ENCODE results near the gene CELSR2.

Gene CELSR2

DNA sequence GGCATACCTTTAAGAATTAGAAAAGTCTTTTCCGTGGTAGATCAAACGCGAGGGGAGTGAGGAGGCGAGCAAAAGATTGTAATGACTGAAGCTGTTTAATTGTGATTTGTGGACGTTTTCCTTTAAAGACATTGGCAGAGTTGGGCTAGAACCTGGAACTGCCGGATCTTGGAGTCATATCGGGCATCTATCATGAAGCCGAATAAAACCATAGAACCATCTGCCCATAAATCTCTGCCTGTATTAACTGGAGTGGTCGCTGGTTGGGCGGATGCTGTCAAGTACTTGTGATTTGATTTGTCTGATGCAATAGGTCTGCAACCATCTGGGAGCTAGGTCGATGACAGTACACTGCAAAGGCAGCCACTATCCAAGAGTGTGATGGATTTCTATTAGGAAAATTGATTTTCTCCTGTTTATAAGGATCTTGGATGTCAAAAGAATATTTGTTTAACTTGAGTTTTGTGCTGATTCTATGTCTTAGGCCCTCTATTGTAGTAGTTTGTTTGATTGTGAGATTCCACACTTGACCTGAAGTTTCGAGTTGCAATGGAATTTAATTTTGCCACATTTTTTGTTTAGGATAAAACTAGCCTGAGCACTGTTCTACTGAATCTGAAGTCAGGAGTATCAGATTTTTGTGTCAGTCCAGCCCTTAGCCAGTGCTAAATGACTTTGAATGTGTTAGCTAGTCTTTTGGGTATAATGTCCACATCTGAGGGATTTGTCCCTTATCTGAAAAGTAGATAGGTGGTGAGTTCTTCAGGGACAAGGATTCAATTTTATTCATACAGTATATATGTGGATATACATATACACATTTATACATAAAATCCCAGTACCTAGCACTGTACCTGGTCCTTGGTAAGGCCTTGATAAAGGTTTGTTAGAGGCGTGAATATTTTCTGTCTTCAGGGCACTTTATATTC is 34.4 kb upstream of the CELSR2 start (continued):
- TF ChIP-seq MYNN (tag by site-specific recombination; IDR thresholded peaks at IDR 0.05; ENCODE audit: borderline replicate concordance) (no peak), ZNF514 (tag by site-specific recombination; IDR thresholded peaks at IDR 0.05) (no peak), ZNF670 (tag by site-specific recombination; IDR thresholded peaks at IDR 0.05; ENCODE audit: low read depth) (no peak), ZBTB17 (tag by site-specific recombination; IDR thresholded peaks at IDR 0.05) (peak; percentile 95), ZNF335 (tag by site-specific recombination; conservative IDR thresholded peaks at IDR 0.05) (peak; percentile 45), GFI1B (tag by site-specific recombination; IDR thresholded peaks at IDR 0.05) (peak; percentile 98), TRIM28 (IDR thresholded peaks at IDR 0.05; ENCODE audit: borderline replicate concordance, low read length) (no peak), ZSCAN30 (tag by site-specific recombination; IDR thresholded peaks at IDR 0.05) (peak; percentile 97), ZNF174 (tag by site-specific recombination; IDR thresholded peaks at IDR 0.05) (no peak), SCRT1 (tag by site-specific recombination; IDR thresholded peaks at IDR 0.05; ENCODE audit: borderline replicate concordance) (no peak), ZBTB8A (tag by site-specific recombination; IDR thresholded peaks at IDR 0.05) (peak; percentile 54; the same call in 1 of the 2 replicates), KLF16 (tag by site-specific recombination; IDR thresholded peaks at IDR 0.05) (peak; percentile 67; the same call in 1 of the 2 replicates), ZNF600 (tag by site-specific recombination; IDR thresholded peaks at IDR 0.05) (peak; percentile 75), ZNF561 (tag by site-specific recombination; IDR thresholded peaks at IDR 0.05; ENCODE audit: borderline replicate concordance) (no peak; the same call in 1 of the 2 replicates), ZEB2 (tag by site-specific recombination; IDR thresholded peaks at IDR 0.05) (peak; percentile 95), ZNF660 (tag by site-specific recombination; IDR thresholded peaks at IDR 0.05) (peak; percentile 24), ZNF132 (tag by site-specific recombination; IDR thresholded peaks at IDR 0.05; ENCODE audit: borderline replicate concordance) (no peak), ZNF248 (tag by site-specific recombination; IDR thresholded peaks at IDR 0.05) (no peak), ZNF555 (tag by site-specific recombination; conservative IDR thresholded peaks at IDR 0.05) (no peak), ZNF76 (tag by site-specific recombination; IDR thresholded peaks at IDR 0.05; ENCODE audit: borderline replicate concordance, low read depth) (peak; percentile 47; the same call in 1 of the 2 replicates), ZNF140 (tag by site-specific recombination; IDR thresholded peaks at IDR 0.05) (no peak), ZNF214 (tag by site-specific recombination; IDR thresholded peaks at IDR 0.05; ENCODE audit: borderline replicate concordance) (no peak)
- TF ChIP-seq, protein P1, sequence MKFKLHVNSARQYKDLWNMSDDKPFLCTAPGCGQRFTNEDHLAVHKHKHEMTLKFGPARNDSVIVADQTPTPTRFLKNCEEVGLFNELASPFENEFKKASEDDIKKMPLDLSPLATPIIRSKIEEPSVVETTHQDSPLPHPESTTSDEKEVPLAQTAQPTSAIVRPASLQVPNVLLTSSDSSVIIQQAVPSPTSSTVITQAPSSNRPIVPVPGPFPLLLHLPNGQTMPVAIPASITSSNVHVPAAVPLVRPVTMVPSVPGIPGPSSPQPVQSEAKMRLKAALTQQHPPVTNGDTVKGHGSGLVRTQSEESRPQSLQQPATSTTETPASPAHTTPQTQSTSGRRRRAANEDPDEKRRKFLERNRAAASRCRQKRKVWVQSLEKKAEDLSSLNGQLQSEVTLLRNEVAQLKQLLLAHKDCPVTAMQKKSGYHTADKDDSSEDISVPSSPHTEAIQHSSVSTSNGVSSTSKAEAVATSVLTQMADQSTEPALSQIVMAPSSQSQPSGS (tag by site-specific recombination; IDR thresholded peaks at IDR 0.05; ENCODE audit: low read depth) = peak; percentile 74
- TF ChIP-seq, protein P2, sequence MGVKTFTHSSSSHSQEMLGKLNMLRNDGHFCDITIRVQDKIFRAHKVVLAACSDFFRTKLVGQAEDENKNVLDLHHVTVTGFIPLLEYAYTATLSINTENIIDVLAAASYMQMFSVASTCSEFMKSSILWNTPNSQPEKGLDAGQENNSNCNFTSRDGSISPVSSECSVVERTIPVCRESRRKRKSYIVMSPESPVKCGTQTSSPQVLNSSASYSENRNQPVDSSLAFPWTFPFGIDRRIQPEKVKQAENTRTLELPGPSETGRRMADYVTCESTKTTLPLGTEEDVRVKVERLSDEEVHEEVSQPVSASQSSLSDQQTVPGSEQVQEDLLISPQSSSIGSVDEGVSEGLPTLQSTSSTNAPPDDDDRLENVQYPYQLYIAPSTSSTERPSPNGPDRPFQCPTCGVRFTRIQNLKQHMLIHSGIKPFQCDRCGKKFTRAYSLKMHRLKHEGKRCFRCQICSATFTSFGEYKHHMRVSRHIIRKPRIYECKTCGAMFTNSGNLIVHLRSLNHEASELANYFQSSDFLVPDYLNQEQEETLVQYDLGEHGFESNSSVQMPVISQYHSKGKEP (tag by site-specific recombination; IDR thresholded peaks at IDR 0.05) = peak; percentile 49; the same call in 1 of the 2 replicates
- TF ChIP-seq, protein P3, sequence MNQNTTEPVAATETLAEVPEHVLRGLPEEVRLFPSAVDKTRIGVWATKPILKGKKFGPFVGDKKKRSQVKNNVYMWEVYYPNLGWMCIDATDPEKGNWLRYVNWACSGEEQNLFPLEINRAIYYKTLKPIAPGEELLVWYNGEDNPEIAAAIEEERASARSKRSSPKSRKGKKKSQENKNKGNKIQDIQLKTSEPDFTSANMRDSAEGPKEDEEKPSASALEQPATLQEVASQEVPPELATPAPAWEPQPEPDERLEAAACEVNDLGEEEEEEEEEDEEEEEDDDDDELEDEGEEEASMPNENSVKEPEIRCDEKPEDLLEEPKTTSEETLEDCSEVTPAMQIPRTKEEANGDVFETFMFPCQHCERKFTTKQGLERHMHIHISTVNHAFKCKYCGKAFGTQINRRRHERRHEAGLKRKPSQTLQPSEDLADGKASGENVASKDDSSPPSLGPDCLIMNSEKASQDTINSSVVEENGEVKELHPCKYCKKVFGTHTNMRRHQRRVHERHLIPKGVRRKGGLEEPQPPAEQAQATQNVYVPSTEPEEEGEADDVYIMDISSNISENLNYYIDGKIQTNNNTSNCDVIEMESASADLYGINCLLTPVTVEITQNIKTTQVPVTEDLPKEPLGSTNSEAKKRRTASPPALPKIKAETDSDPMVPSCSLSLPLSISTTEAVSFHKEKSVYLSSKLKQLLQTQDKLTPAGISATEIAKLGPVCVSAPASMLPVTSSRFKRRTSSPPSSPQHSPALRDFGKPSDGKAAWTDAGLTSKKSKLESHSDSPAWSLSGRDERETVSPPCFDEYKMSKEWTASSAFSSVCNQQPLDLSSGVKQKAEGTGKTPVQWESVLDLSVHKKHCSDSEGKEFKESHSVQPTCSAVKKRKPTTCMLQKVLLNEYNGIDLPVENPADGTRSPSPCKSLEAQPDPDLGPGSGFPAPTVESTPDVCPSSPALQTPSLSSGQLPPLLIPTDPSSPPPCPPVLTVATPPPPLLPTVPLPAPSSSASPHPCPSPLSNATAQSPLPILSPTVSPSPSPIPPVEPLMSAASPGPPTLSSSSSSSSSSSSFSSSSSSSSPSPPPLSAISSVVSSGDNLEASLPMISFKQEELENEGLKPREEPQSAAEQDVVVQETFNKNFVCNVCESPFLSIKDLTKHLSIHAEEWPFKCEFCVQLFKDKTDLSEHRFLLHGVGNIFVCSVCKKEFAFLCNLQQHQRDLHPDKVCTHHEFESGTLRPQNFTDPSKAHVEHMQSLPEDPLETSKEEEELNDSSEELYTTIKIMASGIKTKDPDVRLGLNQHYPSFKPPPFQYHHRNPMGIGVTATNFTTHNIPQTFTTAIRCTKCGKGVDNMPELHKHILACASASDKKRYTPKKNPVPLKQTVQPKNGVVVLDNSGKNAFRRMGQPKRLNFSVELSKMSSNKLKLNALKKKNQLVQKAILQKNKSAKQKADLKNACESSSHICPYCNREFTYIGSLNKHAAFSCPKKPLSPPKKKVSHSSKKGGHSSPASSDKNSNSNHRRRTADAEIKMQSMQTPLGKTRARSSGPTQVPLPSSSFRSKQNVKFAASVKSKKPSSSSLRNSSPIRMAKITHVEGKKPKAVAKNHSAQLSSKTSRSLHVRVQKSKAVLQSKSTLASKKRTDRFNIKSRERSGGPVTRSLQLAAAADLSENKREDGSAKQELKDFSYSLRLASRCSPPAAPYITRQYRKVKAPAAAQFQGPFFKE (tag by site-specific recombination; IDR thresholded peaks at IDR 0.05; ENCODE audit: borderline replicate concordance) = no peak
- TF ChIP-seq, protein P4, sequence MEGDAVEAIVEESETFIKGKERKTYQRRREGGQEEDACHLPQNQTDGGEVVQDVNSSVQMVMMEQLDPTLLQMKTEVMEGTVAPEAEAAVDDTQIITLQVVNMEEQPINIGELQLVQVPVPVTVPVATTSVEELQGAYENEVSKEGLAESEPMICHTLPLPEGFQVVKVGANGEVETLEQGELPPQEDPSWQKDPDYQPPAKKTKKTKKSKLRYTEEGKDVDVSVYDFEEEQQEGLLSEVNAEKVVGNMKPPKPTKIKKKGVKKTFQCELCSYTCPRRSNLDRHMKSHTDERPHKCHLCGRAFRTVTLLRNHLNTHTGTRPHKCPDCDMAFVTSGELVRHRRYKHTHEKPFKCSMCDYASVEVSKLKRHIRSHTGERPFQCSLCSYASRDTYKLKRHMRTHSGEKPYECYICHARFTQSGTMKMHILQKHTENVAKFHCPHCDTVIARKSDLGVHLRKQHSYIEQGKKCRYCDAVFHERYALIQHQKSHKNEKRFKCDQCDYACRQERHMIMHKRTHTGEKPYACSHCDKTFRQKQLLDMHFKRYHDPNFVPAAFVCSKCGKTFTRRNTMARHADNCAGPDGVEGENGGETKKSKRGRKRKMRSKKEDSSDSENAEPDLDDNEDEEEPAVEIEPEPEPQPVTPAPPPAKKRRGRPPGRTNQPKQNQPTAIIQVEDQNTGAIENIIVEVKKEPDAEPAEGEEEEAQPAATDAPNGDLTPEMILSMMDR (tag by site-specific recombination; IDR thresholded peaks at IDR 0.05) = no peak
- TF ChIP-seq, protein P5, sequence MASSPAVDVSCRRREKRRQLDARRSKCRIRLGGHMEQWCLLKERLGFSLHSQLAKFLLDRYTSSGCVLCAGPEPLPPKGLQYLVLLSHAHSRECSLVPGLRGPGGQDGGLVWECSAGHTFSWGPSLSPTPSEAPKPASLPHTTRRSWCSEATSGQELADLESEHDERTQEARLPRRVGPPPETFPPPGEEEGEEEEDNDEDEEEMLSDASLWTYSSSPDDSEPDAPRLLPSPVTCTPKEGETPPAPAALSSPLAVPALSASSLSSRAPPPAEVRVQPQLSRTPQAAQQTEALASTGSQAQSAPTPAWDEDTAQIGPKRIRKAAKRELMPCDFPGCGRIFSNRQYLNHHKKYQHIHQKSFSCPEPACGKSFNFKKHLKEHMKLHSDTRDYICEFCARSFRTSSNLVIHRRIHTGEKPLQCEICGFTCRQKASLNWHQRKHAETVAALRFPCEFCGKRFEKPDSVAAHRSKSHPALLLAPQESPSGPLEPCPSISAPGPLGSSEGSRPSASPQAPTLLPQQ (tag by site-specific recombination; IDR thresholded peaks at IDR 0.05) = peak; percentile 61; the same call in 1 of the 2 replicates
